ENCODE data around the gene ADAT3.

ADAT3 gene

DNA sequence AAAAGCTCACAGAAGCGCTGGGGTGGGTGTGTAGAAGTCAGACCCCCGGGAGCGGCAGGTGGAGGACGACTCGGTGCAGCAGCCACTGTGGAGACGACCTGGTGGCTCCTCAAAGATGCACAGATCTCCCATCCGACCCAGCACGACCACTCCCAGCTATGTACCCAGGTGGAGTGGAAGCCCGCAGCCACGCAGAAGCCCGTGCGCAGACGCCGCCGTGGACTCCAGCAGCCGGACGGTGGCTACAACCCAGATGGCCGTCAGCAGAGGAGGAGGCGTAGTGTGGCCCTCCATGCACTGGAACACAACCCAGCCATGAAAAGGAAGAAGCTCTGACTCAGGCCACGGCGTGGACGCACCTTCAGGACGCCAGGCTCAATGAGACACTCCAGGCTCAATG, 57.5 kb downstream of the ADAT3 start:
- no peak for DNase-seq

Data from 8988T (cell line).